Measurements from ENCODE around the gene ZNF688.
"Not testable (repeated sequence)": the region's sequence is repeated elsewhere in the genome, so short reads cannot be mapped to it uniquely, and the experiment has no call there.

Gene ZNF688

DNA sequence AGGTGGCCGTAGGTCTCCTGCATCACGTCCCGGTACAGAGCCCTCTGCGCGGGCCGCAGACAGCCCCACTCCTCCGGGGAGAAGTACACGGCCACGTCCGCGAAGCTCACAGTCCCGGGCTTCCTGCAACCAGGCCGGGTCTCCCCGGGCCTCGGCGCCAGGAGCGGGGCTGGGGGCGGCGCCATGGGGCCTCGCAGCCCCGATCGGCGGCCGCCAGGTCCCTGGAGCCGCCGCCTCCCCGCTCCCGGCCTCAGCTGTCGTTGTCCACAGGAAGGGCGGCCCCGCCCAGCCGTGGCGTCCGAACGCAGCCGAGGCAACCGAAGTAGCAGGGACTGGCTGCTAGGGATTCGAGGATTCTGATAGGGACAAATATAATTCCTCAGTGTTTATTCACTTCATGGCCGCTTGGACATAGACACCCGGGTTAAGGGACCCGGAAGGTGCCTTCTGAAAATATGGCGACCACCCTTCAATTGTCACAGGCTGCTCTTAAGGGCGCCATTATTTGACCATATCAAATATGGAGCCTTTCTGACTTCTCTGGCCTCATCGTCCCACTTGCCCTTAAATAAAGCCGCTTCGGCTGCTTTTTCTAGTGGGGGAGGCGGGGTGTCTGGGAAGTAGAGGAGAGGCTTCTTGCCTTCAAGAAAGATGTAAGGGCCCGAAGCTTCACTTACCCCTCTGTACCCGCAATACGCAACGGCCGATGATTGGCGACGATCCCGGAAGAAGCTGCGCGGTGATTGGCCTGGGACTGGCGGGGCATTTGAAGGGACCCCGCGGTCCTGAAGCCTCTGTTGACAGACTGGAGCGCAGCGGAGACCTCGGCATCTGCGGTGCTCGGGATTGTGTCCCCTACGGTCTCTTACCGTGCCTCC is at the start of gene ZNF688:
Gene ZNF688, minus strand, starts transcription at position 270 of the 878 bp plus-strand sequence. Its CDS starts 85 bp downstream, at position 185.
- DNase-seq (ENCODE audit: low read depth) = peak; percentile 92
- H3K4me3 ChIP-seq (ENCODE audit: low read depth, low read length) = peak within 1 kb of the TSS; percentile 53

GRCh38 chr16:30620169-30620568 is 48.7 kb upstream of the ZNF688 start:
- no peak for DNase-seq (ENCODE audit: low read depth)
- no peak overlapping the region for H3K4me3 ChIP-seq (ENCODE audit: low read depth, low read length)

DNA sequence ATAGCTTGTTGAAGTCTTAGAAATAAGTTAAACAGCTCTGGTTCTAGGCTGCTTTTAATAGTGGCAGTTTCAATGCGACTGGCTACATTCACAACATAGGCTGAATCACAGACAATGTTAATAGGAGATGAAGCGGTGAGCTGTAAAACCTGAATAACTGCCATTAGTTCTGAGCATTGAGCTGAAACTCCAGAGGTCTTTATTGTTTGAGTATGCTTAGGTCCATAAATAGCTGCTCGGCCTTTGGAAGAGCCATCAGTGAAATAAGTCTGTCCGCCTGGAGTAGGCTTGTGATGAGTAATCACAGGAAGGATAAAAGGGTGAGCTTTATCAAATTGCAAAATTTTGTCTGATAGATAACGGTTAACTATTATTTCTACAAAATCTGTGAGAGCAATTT is 48.1 kb upstream of the ZNF688 start:
- DNase-seq (ENCODE audit: low read depth) = no peak
- no peak overlapping the region for H3K4me3 ChIP-seq (ENCODE audit: low read depth, low read length)

- no peak for DNase-seq (ENCODE audit: low read depth)
- no peak overlapping the region for H3K4me3 ChIP-seq (ENCODE audit: low read depth, low read length)
Measured at GRCh38 chr16:30619202-30619601, 47.7 kb upstream of the ZNF688 start.

- no peak overlapping the region for H3K4me3 ChIP-seq (ENCODE audit: low read depth, low read length)
- no peak for DNase-seq (ENCODE audit: low read depth)
Measured at GRCh38 chr16:30615358-30616091, 44.0 kb upstream of the ZNF688 start.

DNA sequence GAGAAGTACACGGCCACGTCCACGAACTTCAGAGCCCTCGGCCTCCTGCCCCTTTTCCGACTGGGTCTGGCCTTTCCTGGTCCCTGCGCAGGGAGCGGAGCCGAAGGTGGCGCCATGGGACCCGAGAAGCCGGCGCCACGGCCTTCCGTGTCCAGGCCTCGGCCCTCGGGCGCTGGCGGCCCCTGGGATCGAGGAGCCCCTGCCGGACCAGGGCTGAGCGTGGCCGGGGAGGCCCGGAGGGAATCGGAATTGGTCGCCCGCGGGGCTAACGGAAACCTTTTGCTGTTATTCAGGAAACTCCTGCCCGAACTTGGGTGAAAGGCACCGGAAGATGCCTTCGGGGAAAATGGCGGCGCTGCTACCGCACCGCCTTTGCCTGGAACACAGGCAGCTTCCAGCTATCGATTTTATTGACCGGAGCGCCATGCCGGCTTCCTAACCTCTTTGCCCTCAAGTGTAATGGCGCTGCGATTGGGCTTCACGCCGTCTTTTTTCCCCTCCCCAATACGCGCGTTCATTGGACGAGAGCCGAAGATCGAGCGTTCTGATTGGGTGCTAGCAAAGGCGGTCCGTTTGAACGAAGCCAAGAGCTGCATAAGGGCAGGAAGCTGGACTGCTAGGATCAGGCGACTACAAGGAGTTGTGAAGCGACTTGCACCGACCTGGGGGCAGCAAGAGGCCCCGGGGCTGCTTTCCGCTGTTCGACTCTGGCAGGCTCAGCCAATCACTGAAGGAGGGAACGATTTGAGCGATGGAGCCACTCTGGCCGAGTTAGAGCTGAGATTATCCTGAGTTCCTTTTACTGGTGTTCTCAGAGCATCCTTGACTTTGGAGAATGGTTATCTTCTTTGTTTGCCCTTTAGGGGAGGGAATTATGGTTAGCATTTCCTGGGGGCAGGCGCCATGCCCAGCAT is 38.7 kb upstream of the ZNF688 start, which contains the start of gene ZNF689:
Gene ZNF689, minus strand, starts transcription at position 464 of the 914 bp plus-strand sequence. Its CDS starts 348 bp downstream, at position 116.
- DNase-seq (ENCODE audit: low read depth) = peak; percentile 83
- peak within 1 kb of the TSS; percentile 86 for H3K4me3 ChIP-seq (ENCODE audit: low read depth, low read length)

- DNase-seq (ENCODE audit: low read depth) = no peak
- peak overlapping the region; percentile 86 for H3K4me3 ChIP-seq (ENCODE audit: low read depth, low read length)
Measured at GRCh38 chr16:30609002-30609925, 37.8 kb upstream of the ZNF688 start.

DNA sequence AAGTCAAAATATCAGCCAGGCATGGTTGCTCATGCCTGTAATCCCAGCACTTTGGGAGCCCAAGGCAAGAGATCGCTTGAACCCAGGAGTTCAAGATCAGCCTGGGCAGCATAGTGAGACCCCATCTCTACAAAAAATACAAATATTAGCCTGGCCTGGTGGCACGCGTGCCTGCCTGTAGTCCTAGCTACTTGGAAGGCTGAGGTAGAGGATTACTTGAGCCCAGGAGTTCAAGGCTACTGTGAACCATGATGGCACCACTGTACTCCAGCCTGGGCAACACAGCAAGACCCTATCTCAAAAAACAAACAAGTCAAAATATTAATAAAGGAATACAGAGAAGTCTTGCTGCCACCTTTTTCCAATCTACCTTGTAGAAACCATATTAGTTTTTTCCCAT is 34.5 kb upstream of the ZNF688 start:
- no peak for DNase-seq (ENCODE audit: low read depth)
- H3K4me3 ChIP-seq (ENCODE audit: low read depth, low read length) = no peak overlapping the region

DNA sequence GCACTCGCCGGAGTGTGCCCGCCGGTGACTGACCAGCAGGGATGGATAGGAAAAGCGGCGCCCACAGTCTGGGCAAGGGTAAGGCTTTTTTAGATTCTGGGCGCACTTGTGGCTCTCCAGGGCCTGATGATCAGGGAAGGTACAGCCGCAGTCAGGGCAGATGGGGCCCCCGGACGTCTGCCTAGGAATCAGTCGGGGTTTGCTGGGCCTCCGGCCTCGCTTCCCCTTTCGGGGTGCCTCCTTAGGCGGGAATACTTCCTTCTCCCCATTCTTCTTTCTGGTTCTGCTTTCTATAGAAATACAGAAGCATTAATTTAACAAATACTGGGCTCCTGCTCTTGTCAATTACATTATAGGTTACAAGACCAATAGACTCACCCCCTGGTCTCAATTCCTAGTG is 33.6 kb upstream of the ZNF688 start:
- DNase-seq (ENCODE audit: low read depth) = no peak
- H3K4me3 ChIP-seq (ENCODE audit: low read depth, low read length) = no peak overlapping the region

GRCh38 chr16:30604316-30604947 is 32.9 kb upstream of the ZNF688 start:
- H3K4me3 ChIP-seq (ENCODE audit: low read depth, low read length) = no peak overlapping the region
- no peak for DNase-seq (ENCODE audit: low read depth)

DNA sequence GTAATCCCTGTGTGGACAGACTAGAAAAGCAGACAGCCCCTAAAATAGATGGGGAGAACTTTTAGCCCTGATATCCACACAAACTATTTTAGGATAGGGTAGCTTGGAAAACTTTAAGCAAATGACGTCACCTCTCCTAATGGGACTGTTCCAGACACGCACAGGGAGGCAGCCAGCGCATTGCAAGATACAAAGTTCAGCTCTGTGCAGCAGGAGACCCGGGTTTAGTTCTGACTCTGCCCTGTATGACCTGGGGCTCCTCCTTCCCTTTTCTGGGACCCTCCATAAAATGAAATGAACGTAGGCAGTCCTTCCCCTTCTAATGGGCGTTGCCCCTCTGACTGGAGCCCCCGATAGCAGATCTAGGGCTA is 32.4 kb upstream of the ZNF688 start:
- DNase-seq (ENCODE audit: low read depth) = no peak
- no peak overlapping the region for H3K4me3 ChIP-seq (ENCODE audit: low read depth, low read length)

DNA sequence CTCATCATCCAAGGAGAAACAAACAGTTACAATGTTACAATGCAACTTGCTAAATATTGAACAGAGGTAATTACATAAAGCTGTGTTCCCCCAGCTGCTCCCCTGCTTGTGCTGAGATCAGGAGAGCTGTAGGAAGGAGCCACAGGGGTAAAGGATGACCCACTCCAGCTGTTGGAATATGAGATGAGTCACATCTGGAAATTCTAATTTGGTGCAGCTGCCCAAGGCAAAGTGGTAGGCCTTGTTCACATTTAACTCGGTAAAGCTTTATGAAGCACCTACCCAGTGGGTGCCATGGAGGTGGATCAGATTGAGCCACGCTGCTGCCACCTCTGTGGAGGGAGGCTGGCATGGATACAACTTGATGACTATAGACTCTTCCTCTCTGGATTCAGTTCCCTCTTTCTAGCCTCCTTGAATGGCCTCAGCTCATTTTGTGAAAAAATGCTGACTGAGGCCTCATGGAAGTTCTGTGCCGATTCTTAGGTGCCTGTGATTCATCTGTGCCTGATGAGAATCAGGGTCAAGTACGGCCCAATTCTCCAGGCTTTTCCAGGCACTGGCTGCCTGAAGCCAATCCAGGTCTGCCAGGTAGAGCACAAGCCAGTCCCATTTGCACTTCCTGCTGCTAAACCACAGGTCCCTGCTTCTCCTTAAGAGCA is 31.2 kb upstream of the ZNF688 start:
- DNase-seq (ENCODE audit: low read depth) = no peak
- H3K4me3 ChIP-seq (ENCODE audit: low read depth, low read length) = no peak overlapping the region

DNA sequence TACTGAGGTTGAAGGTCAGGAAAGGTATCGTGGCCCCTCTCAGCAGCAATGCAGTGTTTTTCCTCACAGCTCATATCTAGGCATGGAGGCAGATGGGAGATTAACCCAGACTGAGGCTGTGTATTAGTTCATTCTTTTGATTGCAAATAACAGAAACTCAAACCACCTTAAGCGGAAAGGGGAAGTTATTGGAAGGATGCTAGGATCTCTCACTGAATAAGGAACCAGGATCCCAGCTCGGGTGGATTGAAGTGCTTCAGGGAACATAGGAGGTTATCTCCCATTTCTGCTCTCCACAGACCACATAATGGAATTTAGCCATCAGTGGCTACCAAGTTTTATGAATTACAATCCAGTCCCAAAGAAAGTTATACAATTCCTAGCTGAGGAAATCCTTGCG is 30.5 kb upstream of the ZNF688 start:
- no peak for DNase-seq (ENCODE audit: low read depth)
- H3K4me3 ChIP-seq (ENCODE audit: low read depth, low read length) = no peak overlapping the region

- H3K4me3 ChIP-seq (ENCODE audit: low read depth, low read length) = no peak overlapping the region
- DNase-seq (ENCODE audit: low read depth) = no peak
Measured at GRCh38 chr16:30600929-30601328, 29.4 kb upstream of the ZNF688 start.

DNA sequence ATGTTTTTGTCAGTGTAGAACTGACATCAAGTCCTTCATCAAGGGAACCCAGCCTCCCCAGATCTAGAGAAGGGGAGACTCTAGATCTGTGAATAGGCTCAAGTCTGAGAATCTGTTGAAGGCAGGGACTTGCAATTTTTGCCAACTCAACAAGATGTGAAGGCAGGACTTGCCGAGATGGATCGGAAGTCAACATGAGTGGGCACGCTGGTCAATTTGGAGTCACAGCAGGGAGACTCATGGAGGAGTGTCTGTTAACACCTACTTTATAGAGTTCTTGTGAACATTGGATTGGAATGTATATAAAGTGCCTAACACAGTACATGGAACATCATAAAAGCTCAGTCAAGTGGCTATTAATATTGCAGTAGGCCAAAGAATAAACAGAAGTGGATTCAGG is 28.7 kb upstream of the ZNF688 start:
- no peak overlapping the region for H3K4me3 ChIP-seq (ENCODE audit: low read depth, low read length)
- no peak for DNase-seq (ENCODE audit: low read depth)

GRCh38 chr16:30592871-30593270 is 21.4 kb upstream of the ZNF688 start:
- no peak for DNase-seq (ENCODE audit: low read depth)

DNA sequence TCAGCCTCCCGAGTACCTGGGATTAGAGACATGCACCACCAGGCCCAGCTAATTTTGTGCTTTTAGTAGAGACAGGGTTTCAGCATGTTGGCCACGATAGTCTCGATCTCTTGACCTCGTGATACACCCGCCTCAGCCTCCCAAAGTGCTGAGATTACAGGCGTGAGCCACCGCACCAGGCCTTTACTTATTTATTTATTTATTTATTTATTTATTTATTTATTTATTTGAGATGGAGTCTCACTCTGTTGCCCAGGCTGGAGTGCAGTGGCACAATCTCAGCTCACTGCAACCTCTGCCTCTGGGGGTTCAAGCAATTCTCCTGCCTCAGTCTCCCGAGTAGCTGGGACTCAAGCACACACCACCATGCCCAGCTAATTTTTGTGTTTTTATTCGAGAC is 19.4 kb upstream of the ZNF688 start:
- DNase-seq (ENCODE audit: low read depth); H3K4me3 ChIP-seq (ENCODE audit: low read depth, low read length): not testable (repeated sequence)

More at GRCh38 chr16:30592871-30593270, 21.4 kb upstream of the ZNF688 start:
- H3K4me3 ChIP-seq (ENCODE audit: low read depth, low read length) = no peak overlapping the region

DNA sequence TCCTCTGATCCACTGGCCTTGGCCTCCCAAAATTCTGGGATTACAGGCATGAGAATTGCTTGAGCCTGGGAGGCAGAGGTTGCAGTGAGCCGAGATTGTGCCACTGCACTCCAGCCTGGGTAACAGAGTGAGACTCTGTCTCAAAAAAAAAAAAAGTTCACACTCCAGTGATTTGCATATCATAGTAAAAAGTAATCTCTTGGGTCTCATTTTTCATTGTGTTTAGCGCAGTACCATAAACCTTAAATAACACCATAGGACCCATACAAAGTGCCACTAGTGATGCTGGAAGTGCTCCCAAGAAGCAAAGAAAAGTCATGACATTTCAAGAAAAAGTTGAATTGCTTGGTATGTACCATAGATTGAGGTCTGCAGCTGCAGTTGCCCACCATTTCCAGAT is 18.1 kb upstream of the ZNF688 start:
- not testable (repeated sequence) for H3K4me3 ChIP-seq (ENCODE audit: low read depth, low read length); DNase-seq (ENCODE audit: low read depth)
